NCI-H1694 treated with DMSO at 0.1 percent for 48 hours (cell line): ENCODE data around the gene ADARB2.
"Not testable (repeated sequence)": the region's sequence is repeated elsewhere in the genome, so short reads cannot be mapped to it uniquely, and the experiment has no call there.

Experiments
- DNase-seq: peaks from one replicate; lab custom pipeline; 2025; lab: John Stamatoyannopoulos, UW

Gene ADARB2

DNA sequence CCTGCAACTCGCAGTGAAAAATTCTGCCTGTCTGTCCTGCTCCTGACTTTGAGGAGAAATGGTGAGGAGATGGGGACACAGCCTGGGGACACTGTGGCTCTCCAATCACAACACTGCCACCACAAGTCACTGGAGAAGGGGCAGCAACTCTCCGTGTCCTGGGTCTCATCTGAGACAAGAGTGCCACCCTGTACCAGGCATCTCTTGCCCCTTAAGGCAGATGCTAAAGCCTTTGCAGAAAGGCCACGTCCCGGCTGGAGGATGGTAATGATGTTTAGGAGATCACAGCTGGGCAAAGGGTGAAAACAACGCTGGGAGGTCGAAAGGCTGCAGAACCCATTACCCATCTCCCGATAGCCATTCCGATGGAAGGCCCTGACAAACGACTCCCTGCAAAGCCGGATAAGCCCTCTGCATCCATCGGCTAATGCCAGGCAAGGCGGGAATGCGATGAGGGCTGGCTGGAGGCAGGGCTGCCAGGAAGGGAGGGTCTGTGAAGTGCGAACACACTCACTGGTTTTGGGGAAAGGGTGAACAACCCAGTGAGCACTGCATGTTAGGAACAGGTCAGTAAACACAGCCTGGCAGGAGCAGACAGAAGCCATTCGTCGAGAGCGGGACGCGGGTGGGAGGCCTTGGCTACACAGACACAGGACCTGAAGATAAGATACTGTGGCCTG lies 190.8 kb downstream of the ADARB2 start:
- DNase-seq: no peak

DNA sequence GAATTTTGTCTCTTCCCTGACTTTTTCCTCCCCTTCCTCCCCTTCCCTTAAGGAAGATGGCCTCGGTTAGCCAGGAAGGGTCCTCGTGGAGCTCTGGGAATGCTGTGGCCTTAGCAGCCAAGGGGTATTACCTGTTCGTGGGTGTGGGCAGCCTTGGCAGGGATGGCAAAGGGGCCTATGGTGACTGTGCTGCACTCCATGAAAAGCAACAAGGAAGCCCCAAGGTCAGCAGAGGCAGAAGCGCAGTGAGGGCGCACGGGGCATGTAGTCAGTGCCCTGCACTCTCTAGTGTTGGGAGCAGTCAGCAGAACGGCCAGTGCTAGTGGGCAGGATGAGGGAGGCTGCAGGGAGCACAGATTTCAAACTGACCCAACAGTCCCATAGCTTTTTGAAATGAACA lies 191.8 kb downstream of the ADARB2 start:
- no peak for DNase-seq

DNA sequence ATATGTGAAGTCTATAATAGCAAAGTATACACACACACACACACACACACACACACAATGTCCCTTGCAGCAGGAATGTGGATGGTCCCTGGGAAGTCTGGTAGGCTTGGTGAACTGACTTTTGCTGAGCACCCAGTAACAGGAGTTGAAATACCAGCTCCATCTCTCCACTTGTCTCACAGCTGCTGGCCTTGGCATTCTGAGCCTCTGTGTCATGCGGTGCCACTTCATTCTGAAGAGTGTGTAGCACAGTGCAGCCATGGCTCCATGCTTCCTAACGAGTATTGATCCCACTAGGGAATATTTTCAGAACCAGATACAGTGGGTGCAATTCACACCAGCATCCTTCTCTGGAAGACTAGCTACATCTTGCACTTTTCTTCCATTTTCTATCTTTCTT lies 192.4 kb downstream of the ADARB2 start:
- DNase-seq: no peak

DNA sequence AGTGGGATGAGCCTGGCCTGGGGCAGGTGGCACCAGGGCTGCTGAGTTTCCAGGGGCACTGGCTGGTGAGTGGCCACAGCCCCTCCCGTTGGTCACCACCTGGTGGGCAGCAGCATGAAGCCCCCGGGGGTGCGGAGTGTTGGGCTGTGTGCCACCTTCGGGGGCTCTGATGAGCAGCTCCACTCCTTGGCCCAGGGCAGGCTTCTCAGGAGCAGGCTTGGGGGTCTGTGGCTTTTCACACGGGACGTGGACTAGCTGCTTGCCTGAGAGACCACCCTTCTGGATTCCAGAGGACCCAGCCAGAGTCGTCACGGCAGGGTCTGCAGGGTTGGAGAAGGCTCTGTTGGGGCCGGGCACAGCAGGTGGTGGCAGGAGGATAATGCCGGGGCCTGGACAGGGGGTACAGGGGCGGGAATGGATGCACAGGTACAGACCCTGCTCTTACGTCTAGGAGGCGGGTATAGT lies 193.1 kb downstream of the ADARB2 start:
- no peak for DNase-seq

DNA sequence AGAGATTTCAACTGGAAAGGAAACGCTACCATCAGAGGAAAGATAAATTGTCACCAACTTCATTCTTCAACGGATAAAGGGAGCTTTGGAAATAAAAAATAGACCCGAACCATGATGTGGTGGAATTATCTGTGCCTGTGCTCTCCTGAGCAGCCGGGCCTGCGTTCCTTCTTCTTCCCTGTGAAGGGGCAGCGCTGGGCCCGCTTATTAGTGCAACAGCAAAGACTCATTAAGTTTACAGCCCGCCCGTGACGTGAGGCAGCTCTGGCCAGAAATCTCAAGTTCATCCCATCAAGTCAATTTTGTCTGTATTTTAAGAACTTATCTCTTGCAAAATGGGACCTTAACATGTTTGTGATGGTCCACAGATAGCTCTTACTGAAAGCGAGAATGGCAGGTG lies 193.7 kb downstream of the ADARB2 start:
- DNase-seq: no peak

DNA sequence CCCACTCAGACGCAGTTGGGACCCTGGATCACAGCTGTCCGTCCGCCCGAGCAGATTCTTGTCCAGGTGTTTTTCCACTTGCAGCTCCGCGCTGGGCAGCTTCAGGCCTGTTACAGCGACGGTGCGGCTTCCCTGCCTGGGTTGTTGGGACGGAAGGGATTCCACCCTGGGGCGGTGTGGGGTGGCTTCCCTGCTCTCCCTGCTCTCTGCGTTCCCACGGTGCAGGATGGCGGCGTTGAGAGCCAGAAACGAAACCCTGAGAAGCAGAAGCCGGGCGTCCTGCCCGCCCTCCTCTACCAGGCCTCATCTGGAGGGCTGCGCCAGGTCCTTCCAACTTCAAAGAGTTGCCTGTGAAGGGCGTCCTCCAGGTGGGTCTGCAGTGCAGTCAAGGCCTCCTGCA lies 194.4 kb downstream of the ADARB2 start:
- DNase-seq: no peak

DNA sequence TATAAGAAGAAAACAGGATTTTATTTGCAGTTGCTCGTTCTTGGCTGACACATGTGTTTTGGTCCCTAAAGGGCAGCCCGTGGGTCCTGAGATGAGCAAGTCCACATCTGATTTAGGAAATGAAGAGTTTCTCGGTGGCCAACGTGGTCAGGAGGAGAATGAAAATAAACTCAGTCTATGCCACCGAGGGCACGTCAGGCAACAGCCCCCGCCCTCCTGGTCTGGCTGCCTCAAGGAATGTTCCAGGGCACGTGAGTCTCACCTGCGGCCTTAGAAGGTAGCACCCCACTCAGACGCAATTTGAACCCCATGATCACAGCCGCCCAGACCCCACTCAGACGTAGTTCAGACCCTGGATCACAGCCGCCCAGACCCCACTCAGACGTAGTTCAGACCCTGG lies 197.2 kb downstream of the ADARB2 start:
- DNase-seq: no peak

DNA sequence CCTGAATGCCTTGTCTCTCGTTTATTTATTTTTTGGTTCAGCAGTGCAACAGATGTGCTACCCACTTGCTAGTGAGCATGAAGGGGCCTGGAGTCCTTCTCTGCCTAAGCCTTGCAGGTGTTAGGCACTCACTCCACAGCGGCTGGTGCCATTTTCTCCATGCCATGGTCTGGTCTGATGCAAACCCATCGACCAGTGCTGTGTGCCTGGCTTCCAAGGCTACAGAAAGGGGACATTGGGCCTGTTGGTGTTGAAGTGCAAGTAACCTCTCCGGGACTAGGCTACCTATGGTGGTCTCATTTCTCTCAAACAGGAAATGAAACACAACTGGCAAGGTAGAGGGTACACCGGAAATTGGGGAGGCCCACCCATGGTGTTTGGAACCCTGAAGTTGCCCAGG lies 198.1 kb downstream of the ADARB2 start:
- DNase-seq: no peak

DNA sequence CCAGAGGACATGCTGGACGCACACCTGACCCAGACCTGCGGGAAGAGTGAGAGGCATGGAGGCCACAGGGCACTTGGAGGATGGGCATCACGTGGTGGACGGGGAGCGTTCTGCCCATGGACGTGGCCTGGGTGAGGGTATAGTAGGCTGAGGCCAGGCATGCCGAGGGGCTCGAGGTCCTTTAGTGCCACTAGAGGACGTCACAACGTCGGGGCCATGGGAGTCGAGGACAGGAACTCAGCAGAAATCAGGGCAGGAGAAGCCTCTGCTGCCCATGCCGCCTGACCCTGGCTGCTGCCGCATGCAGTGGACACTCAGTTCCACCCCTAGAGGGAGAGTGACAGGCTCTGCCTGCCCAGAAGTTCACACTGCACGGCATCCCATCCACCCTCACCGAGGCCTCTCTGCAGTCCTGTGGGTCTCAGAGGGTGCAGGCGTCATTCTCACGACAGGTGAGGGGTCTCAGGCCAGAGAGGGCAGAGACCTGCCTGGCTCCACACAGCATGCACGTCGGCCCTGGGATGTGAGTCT lies 198.7 kb downstream of the ADARB2 start:
- no peak for DNase-seq

DNA sequence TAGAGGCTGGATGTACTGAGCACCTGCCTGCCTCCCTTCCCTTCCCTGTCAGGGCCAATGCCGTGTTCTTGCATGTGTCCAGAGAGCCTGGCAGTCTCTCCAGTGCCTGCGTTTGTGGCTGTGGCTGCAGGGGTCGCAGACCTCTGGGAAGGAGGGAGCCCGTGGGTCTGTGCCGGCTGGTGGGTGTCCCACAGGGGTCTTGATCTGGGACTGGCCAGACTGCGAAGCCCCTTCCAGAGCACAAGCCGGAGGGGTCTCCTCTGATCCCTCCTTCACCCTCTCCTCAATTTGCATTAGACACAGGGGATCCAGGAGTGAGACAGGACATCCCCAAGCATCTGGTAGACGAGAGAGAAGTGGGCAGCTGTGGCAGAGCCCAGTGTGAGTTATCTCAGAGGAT lies 199.2 kb downstream of the ADARB2 start:
- DNase-seq: no peak

DNA sequence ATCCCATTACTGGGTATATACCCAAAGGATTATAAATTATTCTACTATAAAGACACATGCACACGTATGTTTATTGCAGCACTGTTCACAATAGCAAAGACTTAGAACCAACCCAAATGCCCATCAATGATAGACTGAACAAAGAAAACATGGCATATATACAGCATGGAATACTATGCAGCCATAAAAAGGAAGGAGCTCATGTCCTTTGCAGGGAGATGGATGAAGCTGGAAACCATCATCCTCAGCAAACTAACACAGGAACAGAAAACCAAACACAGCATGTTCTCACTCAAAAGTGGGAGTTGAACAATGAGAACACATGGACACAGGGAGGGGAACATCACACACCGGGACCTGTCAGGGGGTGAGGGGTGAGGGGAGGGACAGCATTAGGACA lies 199.9 kb downstream of the ADARB2 start:
- not testable (repeated sequence) for DNase-seq

DNA sequence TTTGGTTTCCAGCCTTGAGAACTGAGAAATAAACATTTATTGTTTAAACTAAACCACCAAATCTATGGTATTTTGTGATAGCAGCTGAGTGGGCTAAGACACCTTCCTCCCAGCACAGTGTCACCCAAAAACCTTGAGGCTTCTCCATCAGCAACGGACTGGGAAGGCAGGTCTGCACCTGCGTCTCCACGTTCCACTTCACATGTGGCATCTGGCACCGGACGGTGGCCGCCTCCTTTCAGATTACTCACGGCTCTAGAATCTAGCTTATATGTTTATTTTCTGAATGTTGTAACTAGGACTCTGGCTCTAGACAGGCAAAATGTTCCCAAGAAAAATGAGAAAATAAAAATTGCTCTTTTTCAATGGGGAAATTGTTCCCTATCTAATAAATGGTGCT lies 201.0 kb downstream of the ADARB2 start:
- no peak for DNase-seq

DNA sequence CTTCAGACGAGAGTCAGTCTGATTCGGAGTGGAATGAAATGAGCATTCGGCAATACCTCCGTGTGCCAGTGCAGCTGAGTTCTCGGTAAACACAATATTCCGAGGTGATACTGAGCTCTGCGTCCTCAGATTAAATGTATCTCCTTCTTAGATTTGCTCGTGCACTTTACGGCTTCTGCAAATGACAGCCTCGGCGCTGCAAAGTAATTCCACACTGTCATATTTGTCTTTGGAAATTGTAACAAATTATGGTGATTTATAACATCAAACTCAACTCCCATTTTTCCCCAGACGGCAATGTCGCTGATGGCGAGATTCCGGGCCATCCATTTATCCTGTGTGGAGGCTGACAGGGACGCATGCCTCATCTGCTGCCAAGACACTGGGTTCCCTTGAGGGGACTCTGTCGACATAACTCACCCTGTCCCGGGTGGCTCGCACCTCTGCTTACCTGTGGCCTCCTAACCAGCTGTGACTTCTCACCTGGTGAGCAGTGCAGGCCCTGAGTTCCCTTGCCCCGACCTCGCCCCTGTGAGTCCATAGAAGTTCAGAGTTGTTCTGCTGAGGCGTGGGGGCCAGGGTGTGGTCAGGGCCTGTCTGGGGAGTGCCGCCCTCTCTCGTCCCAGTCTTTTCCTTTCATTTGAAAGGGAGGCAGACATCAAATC lies 201.9 kb downstream of the ADARB2 start:
- DNase-seq: no peak

DNA sequence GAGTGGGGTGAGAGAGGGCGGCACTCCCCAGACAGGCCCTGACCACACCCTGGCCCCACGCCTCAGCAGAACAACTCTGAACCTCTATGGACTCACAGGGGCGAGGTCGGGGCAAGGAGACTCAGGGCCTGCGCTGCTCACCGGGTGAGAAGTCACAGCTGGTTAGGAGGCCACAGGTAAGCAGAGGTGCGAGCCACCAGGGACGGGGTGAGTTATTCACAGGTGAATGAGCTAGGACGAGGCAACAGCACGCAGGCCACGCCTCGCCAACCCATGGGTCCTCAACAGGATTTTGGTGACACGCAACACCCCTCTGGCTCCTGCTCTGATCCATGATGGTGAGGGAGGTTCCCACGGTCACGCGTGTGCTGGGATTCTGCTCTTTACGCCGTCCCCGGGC lies 202.5 kb downstream of the ADARB2 start:
- DNase-seq: no peak

DNA sequence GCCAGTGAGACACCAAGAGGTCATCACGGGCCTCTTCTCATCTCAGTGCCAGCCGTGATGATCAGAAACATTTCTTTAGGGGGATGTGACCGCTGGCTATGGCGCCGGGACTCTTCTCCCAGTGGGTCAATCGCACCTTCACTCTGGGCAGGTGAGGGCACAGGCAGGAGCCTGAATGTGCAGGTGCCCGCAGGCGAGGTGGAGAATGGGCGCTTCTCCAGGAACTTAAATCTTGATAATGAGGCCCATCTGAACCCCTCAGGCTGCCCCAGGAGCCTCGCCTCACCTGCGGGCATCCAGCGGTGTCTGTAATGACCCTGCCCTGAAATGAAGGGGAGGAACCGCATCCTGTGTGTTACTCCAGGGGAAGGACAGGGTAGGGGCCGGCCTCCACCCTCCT lies 204.7 kb downstream of the ADARB2 start:
- no peak for DNase-seq

DNA sequence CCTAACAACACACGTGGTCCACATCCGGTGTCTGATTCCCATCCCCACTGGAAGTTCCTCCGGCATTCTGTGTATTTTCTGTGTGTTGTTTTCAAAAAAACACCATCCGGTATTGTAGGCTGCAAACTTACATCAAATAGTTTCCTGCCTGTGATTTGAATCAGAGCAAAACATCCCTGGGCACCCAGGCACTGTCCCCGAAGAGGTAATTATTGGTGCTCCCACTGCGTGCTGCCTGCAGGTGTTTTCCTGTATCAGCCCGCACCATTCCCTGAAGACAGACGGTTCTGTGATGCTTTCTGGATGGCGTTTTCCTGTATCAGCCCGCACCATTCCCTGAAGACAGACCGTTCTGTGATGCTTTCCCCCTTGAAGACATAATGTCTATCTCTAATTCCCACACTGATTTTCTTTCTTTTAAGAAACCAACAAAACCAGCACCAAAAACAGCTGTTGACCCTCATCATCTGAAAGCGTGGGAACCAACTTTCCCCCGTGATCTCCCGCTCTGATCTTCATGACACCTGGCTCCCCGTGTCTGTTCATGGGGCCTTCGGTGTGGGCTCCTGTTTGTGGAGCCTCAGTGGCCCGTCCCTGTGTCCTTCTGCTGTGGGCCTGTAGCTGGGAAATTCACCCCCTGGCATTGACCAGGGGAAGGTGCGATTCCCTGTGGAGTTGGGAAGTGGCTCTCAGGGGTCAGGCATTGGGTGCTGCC lies 205.3 kb downstream of the ADARB2 start:
- DNase-seq: no peak

DNA sequence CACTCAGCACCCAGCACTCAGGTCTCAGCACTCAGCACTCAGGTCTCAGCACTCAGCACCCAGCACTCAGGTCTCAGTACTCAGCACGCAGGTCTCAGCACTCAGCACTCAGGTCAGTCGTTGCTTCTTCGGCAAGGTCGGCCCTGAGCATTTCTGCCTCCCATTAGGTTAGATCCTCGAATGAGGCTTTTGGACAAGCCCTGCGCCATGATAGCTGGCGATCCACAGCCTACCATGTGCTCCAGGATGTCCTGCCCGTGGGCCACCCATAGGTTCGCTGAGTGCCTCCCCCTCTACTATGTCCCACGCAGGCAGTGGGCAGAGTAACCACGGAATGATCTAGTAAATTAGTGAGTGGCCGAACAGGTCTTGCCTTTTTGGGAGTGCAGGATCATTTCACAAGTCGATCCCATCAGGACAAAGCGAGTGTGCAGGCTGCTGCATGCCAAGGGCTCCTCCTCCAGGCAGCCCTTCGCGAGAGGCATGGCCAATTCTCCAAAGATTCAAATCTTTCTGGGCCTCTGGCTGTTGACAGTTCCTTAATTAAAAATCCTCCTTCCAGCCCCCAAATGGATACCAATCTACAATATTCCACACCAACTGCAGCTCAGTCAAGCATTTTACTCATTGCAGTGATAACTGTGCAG lies 206.3 kb downstream of the ADARB2 start:
- DNase-seq: no peak

DNA sequence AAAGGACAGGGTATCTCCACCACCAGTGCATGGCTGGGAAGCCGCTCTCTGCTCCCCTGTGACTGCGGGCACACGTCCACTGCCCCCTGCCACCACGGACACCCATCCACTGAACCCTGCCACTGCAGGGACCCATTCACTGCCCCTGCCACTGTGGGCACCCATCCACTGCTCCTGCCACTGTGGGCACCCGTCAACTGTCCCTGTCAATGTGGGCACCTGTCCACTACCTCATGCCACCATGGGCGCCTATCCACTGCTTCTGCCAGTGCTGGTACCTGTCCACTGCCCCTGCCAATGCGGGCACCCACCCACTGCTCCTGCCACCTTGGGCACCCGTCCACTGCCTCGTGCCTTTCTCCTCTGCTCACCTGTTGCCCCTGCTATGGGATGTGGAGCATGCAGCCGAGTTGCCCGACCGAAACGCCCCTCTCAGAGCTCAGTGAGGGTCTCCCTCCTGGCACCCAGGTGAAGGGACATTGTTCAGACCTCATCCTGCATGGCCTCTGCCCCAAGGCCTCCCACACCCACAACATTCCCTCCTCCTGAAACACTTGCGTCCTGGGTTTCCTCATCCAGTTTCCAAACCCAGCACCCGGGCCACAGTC lies 207.4 kb downstream of the ADARB2 start:
- DNase-seq: no peak

DNA sequence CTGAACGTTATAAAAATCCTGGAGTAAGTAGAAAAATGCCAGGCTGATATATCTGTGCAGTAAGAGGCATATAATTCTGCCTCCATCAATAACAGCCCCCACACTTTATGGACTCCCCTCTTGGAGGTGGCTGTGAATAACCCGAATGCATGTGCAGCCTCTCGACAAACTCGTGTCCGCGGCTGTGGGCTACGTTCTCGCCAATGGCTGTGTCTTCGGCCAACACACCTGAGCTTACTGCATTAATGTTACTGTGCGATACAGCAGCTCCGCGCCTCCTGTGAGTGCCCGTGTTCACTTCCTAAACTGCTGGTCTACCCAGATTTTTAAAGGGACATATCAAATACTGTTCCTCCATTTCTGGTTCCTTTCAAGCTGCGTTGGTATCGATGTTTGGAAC lies 209.4 kb downstream of the ADARB2 start:
- DNase-seq: no peak

DNA sequence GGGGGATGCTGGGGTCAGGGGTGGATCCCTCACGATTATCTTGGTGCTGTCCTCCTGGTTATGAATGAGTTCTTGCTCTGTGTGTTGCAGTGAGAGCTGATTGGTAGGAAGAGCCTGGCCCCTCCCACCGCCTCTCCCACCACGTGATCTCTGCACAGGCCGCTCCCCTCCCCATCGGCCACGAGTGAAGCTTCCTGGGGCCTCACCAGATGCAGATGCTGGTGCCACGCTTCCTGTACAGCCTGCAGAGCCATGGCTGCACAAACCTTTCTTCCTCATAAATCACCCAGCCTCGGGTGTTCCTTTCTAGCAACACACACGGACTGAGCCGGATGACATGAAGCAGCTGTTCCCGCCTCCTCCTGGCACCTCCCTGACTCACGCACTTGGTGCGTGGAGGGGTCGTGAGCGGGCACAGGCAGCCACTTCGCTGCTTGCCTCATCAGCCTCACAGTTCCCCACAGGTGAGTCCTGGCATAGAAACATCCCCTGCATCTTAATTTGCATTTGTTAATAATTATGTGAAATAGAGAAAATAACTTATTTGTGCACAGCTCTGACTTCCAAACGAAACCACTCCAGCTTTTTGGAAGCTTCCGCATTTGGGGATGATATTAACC lies 210.8 kb downstream of the ADARB2 start:
- no peak for DNase-seq

DNA sequence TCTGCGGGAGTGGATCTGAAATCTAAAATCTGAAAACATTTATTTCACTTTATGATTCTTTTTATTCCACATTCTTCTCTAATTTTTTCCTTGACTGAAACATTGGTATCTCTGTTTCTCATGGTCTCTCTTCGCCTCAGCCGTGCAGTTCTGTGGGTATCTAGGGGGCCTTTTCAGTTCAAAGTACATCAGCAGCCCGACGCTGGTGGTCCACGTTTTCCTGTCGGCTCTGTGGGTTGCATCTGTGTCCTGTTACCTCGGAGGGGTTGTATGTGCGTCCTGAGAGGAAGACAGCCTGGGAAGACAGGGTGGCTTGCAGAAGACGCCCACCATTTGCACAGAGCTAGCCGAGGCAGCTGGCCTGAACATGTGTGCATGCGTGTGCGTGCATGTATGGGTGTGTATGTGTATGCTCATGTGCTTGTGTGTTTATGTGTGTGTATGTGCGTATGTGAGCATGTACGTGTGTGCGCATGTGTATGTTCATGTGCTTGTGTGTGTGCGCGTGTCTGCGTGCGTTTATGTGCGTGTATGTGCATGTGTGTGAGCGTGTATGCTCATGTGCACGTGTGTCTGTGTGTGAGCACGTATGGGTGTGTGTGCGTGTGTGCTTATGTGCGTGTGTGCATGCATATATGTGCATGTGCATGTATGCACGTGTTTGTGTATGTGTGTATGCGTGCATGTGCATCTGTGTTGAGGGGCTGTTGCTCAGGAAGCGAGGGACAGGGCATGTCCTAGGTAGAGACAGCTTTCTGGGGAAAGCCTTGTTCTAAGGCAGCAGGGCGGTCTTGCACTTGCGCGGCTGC lies 211.8 kb downstream of the ADARB2 start:
- no peak for DNase-seq
